ENCODE measurements around the gene HHAT.
"Not testable (repeated sequence)": the region's sequence is repeated elsewhere in the genome, so short reads cannot be mapped to it uniquely, and the experiment has no call there.

HHAT gene

GRCh38 chr1:210655511-210655910, 326.8 kb downstream of the HHAT start:
- no peak overlapping the region for H3K9ac ChIP-seq (ENCODE audit: low read length)
- no peak overlapping the region for H3K4me3 ChIP-seq (ENCODE audit: low read length)
- DNase-seq = no peak
- H3K9me2 ChIP-seq (replicated peaks; ENCODE audit: insufficient read depth, low read length) = no peaks in the 10 kb centered on the region
- H3F3A ChIP-seq (ENCODE audit: insufficient read depth, low read length) = no peaks in the 10 kb centered on the region
- H4K20me1 ChIP-seq (ENCODE audit: insufficient read depth, low read length) = no peaks in the 10 kb centered on the region
- no peak overlapping the region for H3K4me2 ChIP-seq (ENCODE audit: low read depth, low read length)
- no peak for TF ChIP-seq EZH2phosphoT487 (IDR thresholded peaks at IDR 0.05; ENCODE audit: low read length)
- no peak for TF ChIP-seq CTCF (IDR thresholded peaks at IDR 0.05; ENCODE audit: low read length)
- no peak for TF ChIP-seq EZH2 (optimal IDR thresholded peaks at IDR 0.05; ENCODE audit: low read depth, low read length)
- no peaks in the 10 kb centered on the region for H3K36me3 ChIP-seq (replicated peaks; ENCODE audit: insufficient read depth, low read length)
- no peaks in the 10 kb centered on the region for H3K9me3 ChIP-seq (replicated peaks; ENCODE audit: insufficient read depth, low read length)
- no peaks in the 10 kb centered on the region for H3K27me3 ChIP-seq (replicated peaks; ENCODE audit: insufficient read depth, low read length)
- H3K4me1 ChIP-seq (ENCODE audit: low read length) = no peaks in the 10 kb centered on the region
- no peak overlapping the region for H2AFZ ChIP-seq (ENCODE audit: low read length)
- no peaks in the 10 kb centered on the region for H3K79me2 ChIP-seq (ENCODE audit: low read length)
- no peak overlapping the region for H3K27ac ChIP-seq (ENCODE audit: low read length)

GRCh38 chr1:210657806-210658205, 329.1 kb downstream of the HHAT start:
- no peaks in the 10 kb centered on the region for H3K4me1 ChIP-seq (ENCODE audit: low read length)
- no peak overlapping the region for H3K9ac ChIP-seq (ENCODE audit: low read length)
- no peaks in the 10 kb centered on the region for H4K20me1 ChIP-seq (ENCODE audit: insufficient read depth, low read length)
- DNase-seq = no peak
- no peaks in the 10 kb centered on the region for H3K36me3 ChIP-seq (replicated peaks; ENCODE audit: insufficient read depth, low read length)
- no peak for TF ChIP-seq EZH2phosphoT487 (IDR thresholded peaks at IDR 0.05; ENCODE audit: low read length)
- TF ChIP-seq EZH2 (optimal IDR thresholded peaks at IDR 0.05; ENCODE audit: low read depth, low read length) = no peak
- no peak for TF ChIP-seq CTCF (IDR thresholded peaks at IDR 0.05; ENCODE audit: low read length)
- no peaks in the 10 kb centered on the region for H3K27me3 ChIP-seq (replicated peaks; ENCODE audit: insufficient read depth, low read length)
- no peaks in the 10 kb centered on the region for H3K9me2 ChIP-seq (replicated peaks; ENCODE audit: insufficient read depth, low read length)
- H3K27ac ChIP-seq (ENCODE audit: low read length) = no peak overlapping the region
- no peak overlapping the region for H3K4me2 ChIP-seq (ENCODE audit: low read depth, low read length)
- H2AFZ ChIP-seq (ENCODE audit: low read length) = no peak overlapping the region
- H3F3A ChIP-seq (ENCODE audit: insufficient read depth, low read length) = no peaks in the 10 kb centered on the region
- no peaks in the 10 kb centered on the region for H3K9me3 ChIP-seq (replicated peaks; ENCODE audit: insufficient read depth, low read length)
- H3K4me3 ChIP-seq (ENCODE audit: low read length) = no peak overlapping the region
- H3K79me2 ChIP-seq (ENCODE audit: low read length) = no peaks in the 10 kb centered on the region

- H4K20me1 ChIP-seq (ENCODE audit: insufficient read depth, low read length); H3K9me2 ChIP-seq (replicated peaks; ENCODE audit: insufficient read depth, low read length); H3K4me2 ChIP-seq (ENCODE audit: low read depth, low read length); H2AFZ ChIP-seq (ENCODE audit: low read length); H3K9me3 ChIP-seq (replicated peaks; ENCODE audit: insufficient read depth, low read length); H3K27me3 ChIP-seq (replicated peaks; ENCODE audit: insufficient read depth, low read length); H3F3A ChIP-seq (ENCODE audit: insufficient read depth, low read length); H3K4me3 ChIP-seq (ENCODE audit: low read length); H3K27ac ChIP-seq (ENCODE audit: low read length); H3K79me2 ChIP-seq (ENCODE audit: low read length); H3K9ac ChIP-seq (ENCODE audit: low read length); H3K36me3 ChIP-seq (replicated peaks; ENCODE audit: insufficient read depth, low read length); H3K4me1 ChIP-seq (ENCODE audit: low read length); DNase-seq: not testable (repeated sequence)
Observed at GRCh38 chr1:210661520-210661919, 332.8 kb downstream of the HHAT start.

GRCh38 chr1:210662291-210663050, 333.8 kb downstream of the HHAT start:
- Histone ChIP-seq H3K4me1 (ENCODE audit: low read length) (peaks cover 9% of the 10 kb centered on the region), H3K9me2 (replicated peaks; ENCODE audit: insufficient read depth, low read length) (no peaks in the 10 kb centered on the region), H3K9me3 (replicated peaks; ENCODE audit: insufficient read depth, low read length) (no peaks in the 10 kb centered on the region), H4K20me1 (ENCODE audit: insufficient read depth, low read length) (no peaks in the 10 kb centered on the region), H3F3A (ENCODE audit: insufficient read depth, low read length) (no peaks in the 10 kb centered on the region), H3K9ac (ENCODE audit: low read length) (no peak overlapping the region), H3K4me3 (ENCODE audit: low read length) (no peak overlapping the region), H3K79me2 (ENCODE audit: low read length) (no peaks in the 10 kb centered on the region), H3K4me2 (ENCODE audit: low read depth, low read length) (no peak overlapping the region), H2AFZ (ENCODE audit: low read length) (no peak overlapping the region), H3K36me3 (replicated peaks; ENCODE audit: insufficient read depth, low read length) (no peaks in the 10 kb centered on the region), H3K27me3 (replicated peaks; ENCODE audit: insufficient read depth, low read length) (no peaks in the 10 kb centered on the region), H3K27ac (ENCODE audit: low read length) (no peak overlapping the region)
- no peak for DNase-seq
- no peak for TF ChIP-seq CTCF (IDR thresholded peaks at IDR 0.05; ENCODE audit: low read length)
- TF ChIP-seq EZH2 (optimal IDR thresholded peaks at IDR 0.05; ENCODE audit: low read depth, low read length) = no peak
- no peak for TF ChIP-seq EZH2phosphoT487 (IDR thresholded peaks at IDR 0.05; ENCODE audit: low read length)

Data from MM.1S (cell line).